Amniotic epithelial cell (primary cell): Measurements from ENCODE around the gene PICALM.
A peak's percentile ranks its signal among the peaks of the same experiment; 100 is the strongest.
"Not testable (repeated sequence)": the region's sequence is repeated elsewhere in the genome, so short reads cannot be mapped to it uniquely, and the experiment has no call there.

Source experiments
- DNase-seq: peaks from one replicate; pipeline ENCODE4 v3.0.0-alpha.2; 2010; ENCODE audit warnings: low read depth

The PICALM gene

GRCh38 chr11:85977751-85978160 lies 91.1 kb downstream of the PICALM start:
- peak; percentile 47 for DNase-seq

- DNase-seq: no peak
Measured at GRCh38 chr11:85976525-85976924, 92.4 kb downstream of the PICALM start.

GRCh38 chr11:85974122-85974521 lies 94.8 kb downstream of the PICALM start:
- DNase-seq: peak; percentile 81

GRCh38 chr11:85970593-85970992 lies 98.3 kb downstream of the PICALM start:
- no peak for DNase-seq

GRCh38 chr11:85967457-85967856 lies 101.4 kb downstream of the PICALM start:
- no peak for DNase-seq

GRCh38 chr11:85965202-85965601 lies 103.7 kb downstream of the PICALM start:
- peak; percentile 45 for DNase-seq

- no peak for DNase-seq
Measured at GRCh38 chr11:85961930-85962363, 106.9 kb downstream of the PICALM start.

GRCh38 chr11:85961130-85961529 lies 107.8 kb downstream of the PICALM start:
- no peak for DNase-seq

GRCh38 chr11:85960678-85961077 lies 108.2 kb downstream of the PICALM start:
- DNase-seq: no peak

GRCh38 chr11:85955531-85955930 lies 113.4 kb downstream of the PICALM start:
- DNase-seq: peak; percentile 86

GRCh38 chr11:85953491-85954143 lies 115.3 kb downstream of the PICALM start:
- peak; percentile 94 for DNase-seq

- DNase-seq: not testable (repeated sequence)
Measured at GRCh38 chr11:85952108-85952485, 116.8 kb downstream of the PICALM start.

GRCh38 chr11:85951428-85952107 lies 117.3 kb downstream of the PICALM start:
- DNase-seq: no peak

GRCh38 chr11:85951049-85951405 lies 117.9 kb downstream of the PICALM start:
- DNase-seq: no peak

- DNase-seq: no peak
Measured at GRCh38 chr11:85950317-85951048, 118.4 kb downstream of the PICALM start.

- no peak for DNase-seq
Measured at GRCh38 chr11:85949798-85950197, 119.1 kb downstream of the PICALM start.

- DNase-seq: no peak
Measured at GRCh38 chr11:85948884-85949283, 120.0 kb downstream of the PICALM start.

- peak; percentile 91 for DNase-seq
Measured at GRCh38 chr11:85947431-85948272, 121.2 kb downstream of the PICALM start.

- DNase-seq: peak; percentile 39
Measured at GRCh38 chr11:85946221-85946620, 122.7 kb downstream of the PICALM start.

GRCh38 chr11:85945788-85946187 lies 123.1 kb downstream of the PICALM start:
- no peak for DNase-seq

- DNase-seq: no peak
Measured at GRCh38 chr11:85945296-85945695, 123.6 kb downstream of the PICALM start.

- DNase-seq: peak; percentile 65
Measured at GRCh38 chr11:85941380-85941973, 127.4 kb downstream of the PICALM start.
